Thyroid gland (tissue), 4 donors: Measurements from ENCODE around the gene FAM76A. TPM values are rescaled to one million over a fixed set of nuclear protein-coding genes. Genes with fewer than 3 reads are reported as not detected.

Source experiments
- DNase-seq, 2 donors: peaks; one replicate each; pipeline ENCODE4 v3.0.0-alpha.2; 2019
- H3K27ac ChIP-seq, 3 donors: fragments of 200-600 bp; sonication (generic); 1 replicate in 2 of 3; 2 replicates in 1 of 3; pipeline ENCODE4 v1.5.1; 2016 to 2019; ENCODE audit warnings: mild to moderate bottlenecking in 1 of 3, moderate library complexity in 1 of 3
- H3K27me3 ChIP-seq: fragments of 200-600 bp; sonication (generic); one replicate; pipeline ENCODE4 v1.5.1; 2019
- H3K36me3 ChIP-seq, 2 donors: fragments of 200-600 bp; sonication (generic); one replicate each; pipeline ENCODE4 v1.5.1; 2016 to 2019
- H3K4me1 ChIP-seq, 2 donors: fragments of 200-600 bp; sonication (generic); one replicate each; pipeline ENCODE4 v1.5.1; 2017 to 2019
- H3K4me3 ChIP-seq, 3 donors: fragments of 200-600 bp; sonication (generic); replicated peaks in 1 of 3; 1 replicate in 2 of 3; 2 replicates in 1 of 3; pipeline ENCODE4 v1.5.1; 2016; ENCODE audit warnings: mild to moderate bottlenecking in 1 of 3
- H3K9me3 ChIP-seq: fragments of 200-600 bp; sonication (generic); one replicate; pipeline ENCODE4 v1.5.1; 2017
- POLR2A ChIP-seq, 2 donors: fragments of 450-650 bp; IDR thresholded peaks; one replicate each; pipeline ENCODE4 v1.6.1; 2017; ENCODE audit warnings: antibody characterized with exemption in 2 of 2, mild to moderate bottlenecking in 2 of 2, moderate library complexity in 1 of 2
- WGBS, 2 donors: methylation state at CpG; one replicate each; pipeline ENCODE4 v1.1.5; 2017; 5-methylcytosine and 5-hydroxymethylcytosine counted together
- intact Hi-C: fragments of 100-400 bp; cut with DNase I; formaldehyde crosslinking; loops from one replicate; pipeline ENCODE4 v1.15.1; 2023
- total RNA-seq, 4 donors: library from RNA; depleted of rRNA; stranded (reverse); fragments of >200 nt; gene quantifications; one replicate each; pipeline ENCODE4 v1.2.3, GENCODE V29; 2016
- TF ChIP-seq, protein P1 (sequence below), 6 experiments: fragments of 200-600 bp in 3 of 6; fragments of 450-650 bp in 3 of 6; sonication (generic) in 3 of 6; IDR thresholded peaks; one replicate each; pipeline ENCODE4 v1.5.1; 2016 to 2019; ENCODE audit warnings: antibody characterized with exemption in 6 of 6, mild to moderate bottlenecking in 2 of 6, inconsistent platforms in 1 of 6, moderate library complexity in 1 of 6

Gene FAM76A
- total RNA-seq, 4 donors from 2014 or later = 23.7 to 32.6 (median 30.7) TPM

DNA sequence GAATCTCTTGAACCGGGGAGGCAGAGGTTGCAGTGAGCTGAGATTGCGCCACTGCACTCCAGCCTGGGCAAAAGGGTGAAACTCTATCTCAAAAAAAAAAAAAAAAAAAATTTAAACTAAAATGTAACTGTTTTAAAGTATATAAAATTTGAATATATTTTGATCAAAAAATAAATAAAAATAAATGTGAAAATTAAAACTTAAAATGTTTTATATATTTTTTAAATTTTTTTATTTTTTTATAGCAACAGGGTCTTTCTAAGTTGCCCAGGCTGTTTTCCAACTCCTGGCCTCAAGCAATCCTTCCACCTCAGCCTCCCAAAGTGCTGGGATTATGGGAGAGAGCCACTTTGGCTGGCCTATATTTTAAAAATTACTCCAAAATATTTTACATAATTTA lies 15.2 kb upstream of the FAM76A start:
- Histone ChIP-seq H3K27me3 (no peaks in the 10 kb centered on the region), H3K9me3 (no peaks in the 10 kb centered on the region), H3K36me3 (no peaks in the 10 kb centered on the region), H3K4me3 (no peak overlapping the region), H3K4me1 (peaks cover 18 to 27% of the 10 kb centered on the region in 2 donors), H3K27ac (no peak overlapping the region)
- intact Hi-C loops = no loop called here
- DNase-seq = no peak
- 97 to 98% methylated on average over 2 of the region's 2 CpGs for WGBS, 2 donors
- TF ChIP-seq, protein P1, sequence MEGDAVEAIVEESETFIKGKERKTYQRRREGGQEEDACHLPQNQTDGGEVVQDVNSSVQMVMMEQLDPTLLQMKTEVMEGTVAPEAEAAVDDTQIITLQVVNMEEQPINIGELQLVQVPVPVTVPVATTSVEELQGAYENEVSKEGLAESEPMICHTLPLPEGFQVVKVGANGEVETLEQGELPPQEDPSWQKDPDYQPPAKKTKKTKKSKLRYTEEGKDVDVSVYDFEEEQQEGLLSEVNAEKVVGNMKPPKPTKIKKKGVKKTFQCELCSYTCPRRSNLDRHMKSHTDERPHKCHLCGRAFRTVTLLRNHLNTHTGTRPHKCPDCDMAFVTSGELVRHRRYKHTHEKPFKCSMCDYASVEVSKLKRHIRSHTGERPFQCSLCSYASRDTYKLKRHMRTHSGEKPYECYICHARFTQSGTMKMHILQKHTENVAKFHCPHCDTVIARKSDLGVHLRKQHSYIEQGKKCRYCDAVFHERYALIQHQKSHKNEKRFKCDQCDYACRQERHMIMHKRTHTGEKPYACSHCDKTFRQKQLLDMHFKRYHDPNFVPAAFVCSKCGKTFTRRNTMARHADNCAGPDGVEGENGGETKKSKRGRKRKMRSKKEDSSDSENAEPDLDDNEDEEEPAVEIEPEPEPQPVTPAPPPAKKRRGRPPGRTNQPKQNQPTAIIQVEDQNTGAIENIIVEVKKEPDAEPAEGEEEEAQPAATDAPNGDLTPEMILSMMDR (IDR thresholded peaks at IDR 0.05) = no peak
- no peak for TF ChIP-seq POLR2A (IDR thresholded peaks at IDR 0.05)

DNA sequence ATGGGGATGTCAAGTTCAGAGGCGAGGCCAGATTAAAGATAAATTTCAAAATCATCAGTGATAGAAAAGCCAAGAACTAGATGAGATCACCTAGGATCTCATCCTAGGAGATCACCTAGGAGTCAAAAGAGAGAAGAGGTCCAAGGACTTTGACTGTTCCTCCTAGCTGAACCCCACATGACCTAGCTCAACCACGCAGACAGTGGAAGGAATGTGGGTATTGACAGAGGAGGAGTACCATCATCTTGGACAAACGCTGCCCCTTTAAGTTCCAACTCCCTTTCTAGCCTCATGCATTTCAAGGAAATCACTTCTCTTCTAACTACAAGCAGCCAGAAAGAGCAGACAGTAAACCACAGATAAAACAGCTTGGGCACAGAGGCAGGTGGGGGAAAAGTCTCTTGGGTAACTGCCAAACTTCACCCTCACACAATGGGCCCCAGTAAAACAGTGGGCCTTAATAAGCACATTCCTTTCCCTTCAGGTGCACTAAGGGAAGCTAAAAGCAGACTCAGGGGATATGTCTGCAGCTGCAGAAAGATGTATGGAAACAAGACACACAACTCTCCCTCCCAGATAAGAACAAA lies 12.5 kb upstream of the FAM76A start:
- Histone ChIP-seq H3K36me3 (no peaks in the 10 kb centered on the region), H3K27me3 (no peaks in the 10 kb centered on the region), H3K27ac (peak overlapping the region; percentile 25 to 80 (median 79)), H3K4me3 (no peak overlapping the region), H3K9me3 (no peaks in the 10 kb centered on the region), H3K4me1 (peaks cover 25 to 32% of the 10 kb centered on the region in 2 donors)
- 50 to 52% methylated on average over 3 of the region's 3 CpGs for WGBS, 2 donors
- no peak for TF ChIP-seq POLR2A (IDR thresholded peaks at IDR 0.05)
- TF ChIP-seq, protein P1 (IDR thresholded peaks at IDR 0.05) = peak in 1 of 6 experiments; percentile 6
- DNase-seq = peak; percentile 16 to 29
- intact Hi-C loops = no loop called here

DNA sequence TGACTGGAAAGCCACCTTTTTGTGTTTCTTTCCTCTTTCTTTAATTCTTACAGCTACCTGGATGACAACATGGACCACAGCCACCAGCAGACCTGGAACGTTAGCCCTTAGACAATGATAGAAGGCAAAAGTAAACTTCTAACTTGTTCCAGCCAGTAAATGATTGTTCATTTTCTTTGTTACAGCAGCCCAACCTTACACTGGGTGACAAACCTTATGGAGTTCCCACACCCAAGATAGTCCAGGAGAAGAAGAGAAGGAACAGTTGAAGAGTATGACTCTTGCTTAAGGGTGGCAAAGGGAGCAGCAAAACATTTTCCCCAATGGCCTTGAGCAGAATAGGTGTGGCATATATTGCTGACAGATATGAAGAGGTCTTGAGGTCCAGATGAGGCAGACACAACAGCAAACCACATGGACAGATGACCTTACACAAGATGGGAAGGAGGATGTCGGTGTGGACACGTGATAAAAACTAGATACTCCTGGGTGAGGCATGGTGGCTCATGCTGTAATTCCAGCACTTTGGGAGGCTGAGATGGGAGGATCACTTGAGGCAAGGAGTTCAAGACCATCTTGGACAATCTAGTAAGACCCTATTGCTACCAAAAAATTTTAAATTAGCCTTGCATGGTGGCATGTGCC lies 11.8 kb upstream of the FAM76A start:
- peak overlapping the region; percentile 25 to 80 (median 79) for H3K27ac ChIP-seq
- no peak overlapping the region for H3K4me3 ChIP-seq
- peaks cover 25 to 32% of the 10 kb centered on the region in 2 donors for H3K4me1 ChIP-seq
- WGBS, 2 donors = 65 to 76% methylated on average over 3 of the region's 3 CpGs
- peak in 1 of 2 donors; percentile 35 for DNase-seq
- intact Hi-C loops = no loop called here
- no peaks in the 10 kb centered on the region for H3K27me3 ChIP-seq
- H3K9me3 ChIP-seq = no peaks in the 10 kb centered on the region
- no peaks in the 10 kb centered on the region for H3K36me3 ChIP-seq
- no peak for TF ChIP-seq POLR2A (IDR thresholded peaks at IDR 0.05)
- TF ChIP-seq, protein P1 (IDR thresholded peaks at IDR 0.05) = no peak

DNA sequence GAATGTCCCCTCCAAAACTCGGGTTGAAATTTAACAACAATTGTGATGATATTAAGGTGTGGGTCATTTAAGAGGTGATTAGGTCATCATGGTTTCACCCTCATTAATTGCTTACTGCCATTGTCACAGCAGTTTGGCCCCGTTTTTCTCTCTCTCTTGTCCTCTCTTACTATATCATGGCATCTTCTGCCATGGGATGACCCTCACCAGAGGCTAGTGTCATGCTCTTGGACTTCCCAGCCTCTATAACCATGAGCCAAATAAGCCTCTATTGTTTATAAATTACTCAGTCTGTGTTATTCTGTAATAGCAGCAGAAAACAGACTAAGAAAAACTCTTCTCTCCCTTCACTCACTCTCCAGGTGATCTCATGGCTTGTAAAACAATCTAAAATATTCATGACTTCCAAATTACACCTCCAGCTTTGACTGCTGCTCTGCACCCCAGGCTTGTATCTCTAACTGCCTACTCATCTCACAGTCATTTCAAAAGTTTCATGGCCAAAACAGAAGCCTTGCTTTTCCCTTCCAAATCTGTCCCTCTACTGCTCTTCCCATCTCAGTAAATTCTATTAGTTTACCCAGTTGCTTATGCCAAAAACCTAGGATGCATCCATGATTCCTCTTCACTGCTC lies 9.4 kb upstream of the FAM76A start:
- H3K27ac ChIP-seq = peak overlapping the region; percentile 50 to 80 (median 79)
- WGBS, 2 donors = 62 to 78% methylated on average over 2 of the region's 2 CpGs
- no peak for DNase-seq
- H3K9me3 ChIP-seq = no peaks in the 10 kb centered on the region
- peaks cover 30 to 38% of the 10 kb centered on the region in 2 donors for H3K4me1 ChIP-seq
- TF ChIP-seq, protein P1 (IDR thresholded peaks at IDR 0.05) = no peak
- no peak for TF ChIP-seq POLR2A (IDR thresholded peaks at IDR 0.05)
- no peaks in the 10 kb centered on the region for H3K27me3 ChIP-seq
- H3K4me3 ChIP-seq = no peak overlapping the region
- no peaks in the 10 kb centered on the region for H3K36me3 ChIP-seq
- intact Hi-C loops = no loop called here
